ENCODE results near the gene JAK1.

The JAK1 gene

GRCh38 chr1:64915381-64916274 lies 50.7 kb downstream of the JAK1 start:
- H3K9ac ChIP-seq (ENCODE audit: low read length), result peak overlapping the region; percentile 59
- H3K9me3 ChIP-seq (ENCODE audit: control insufficient read depth, low read length), result no peaks in the 10 kb centered on the region
- peak; percentile 80 for DNase-seq (ENCODE audit: low read depth)
- H3K36me3 ChIP-seq (ENCODE audit: control insufficient read depth, insufficient read depth, low read length, severe bottlenecking), result no peaks in the 10 kb centered on the region
- H3K27me3 ChIP-seq (replicated peaks; ENCODE audit: control insufficient read depth, insufficient read depth, low read length), result no peaks in the 10 kb centered on the region
- H3K4me1 ChIP-seq (ENCODE audit: control insufficient read depth, insufficient read depth, low read length), result peaks cover 75% of the 10 kb centered on the region
- no peak overlapping the region for H3K4me3 ChIP-seq (ENCODE audit: low read length)

GRCh38 chr1:64913361-64914015 lies 52.9 kb downstream of the JAK1 start:
- Histone ChIP-seq H3K9me3 (ENCODE audit: control insufficient read depth, low read length) (no peaks in the 10 kb centered on the region), H3K4me1 (ENCODE audit: control insufficient read depth, insufficient read depth, low read length) (peaks cover 78% of the 10 kb centered on the region), H3K36me3 (ENCODE audit: control insufficient read depth, insufficient read depth, low read length, severe bottlenecking) (no peaks in the 10 kb centered on the region), H3K9ac (ENCODE audit: low read length) (no peak overlapping the region), H3K27me3 (replicated peaks; ENCODE audit: control insufficient read depth, insufficient read depth, low read length) (no peaks in the 10 kb centered on the region), H3K4me3 (ENCODE audit: low read length) (no peak overlapping the region)
- no peak for DNase-seq (ENCODE audit: low read depth)

GRCh38 chr1:64912191-64912590 lies 54.2 kb downstream of the JAK1 start:
- Histone ChIP-seq H3K4me1 (ENCODE audit: control insufficient read depth, insufficient read depth, low read length) (peaks cover 75% of the 10 kb centered on the region), H3K27me3 (replicated peaks; ENCODE audit: control insufficient read depth, insufficient read depth, low read length) (no peaks in the 10 kb centered on the region), H3K9me3 (ENCODE audit: control insufficient read depth, low read length) (no peaks in the 10 kb centered on the region), H3K36me3 (ENCODE audit: control insufficient read depth, insufficient read depth, low read length, severe bottlenecking) (no peaks in the 10 kb centered on the region), H3K4me3 (ENCODE audit: low read length) (no peak overlapping the region), H3K9ac (ENCODE audit: low read length) (peak overlapping the region; percentile 2)
- DNase-seq (ENCODE audit: low read depth), result no peak

- DNase-seq (ENCODE audit: low read depth), result no peak
- Histone ChIP-seq H3K9me3 (ENCODE audit: control insufficient read depth, low read length) (no peaks in the 10 kb centered on the region), H3K4me3 (ENCODE audit: low read length) (peak overlapping the region; percentile 5), H3K36me3 (ENCODE audit: control insufficient read depth, insufficient read depth, low read length, severe bottlenecking) (no peaks in the 10 kb centered on the region), H3K9ac (ENCODE audit: low read length) (peak overlapping the region; percentile 21), H3K4me1 (ENCODE audit: control insufficient read depth, insufficient read depth, low read length) (peaks cover 73% of the 10 kb centered on the region), H3K27me3 (replicated peaks; ENCODE audit: control insufficient read depth, insufficient read depth, low read length) (no peaks in the 10 kb centered on the region)
These were observed 55.0 kb downstream of the JAK1 start for GRCh38 chr1:64911326-64911725.

- H3K4me1 ChIP-seq (ENCODE audit: control insufficient read depth, insufficient read depth, low read length), result peaks cover 59% of the 10 kb centered on the region
- no peaks in the 10 kb centered on the region for H3K9me3 ChIP-seq (ENCODE audit: control insufficient read depth, low read length)
- DNase-seq (ENCODE audit: low read depth), result no peak
- no peaks in the 10 kb centered on the region for H3K27me3 ChIP-seq (replicated peaks; ENCODE audit: control insufficient read depth, insufficient read depth, low read length)
- H3K36me3 ChIP-seq (ENCODE audit: control insufficient read depth, insufficient read depth, low read length, severe bottlenecking), result no peaks in the 10 kb centered on the region
- H3K4me3 ChIP-seq (ENCODE audit: low read length), result no peak overlapping the region
- H3K9ac ChIP-seq (ENCODE audit: low read length), result no peak overlapping the region
These were observed 57.3 kb downstream of the JAK1 start for GRCh38 chr1:64909031-64909430.

- DNase-seq (ENCODE audit: low read depth), result no peak
- Histone ChIP-seq H3K9me3 (ENCODE audit: control insufficient read depth, low read length) (no peaks in the 10 kb centered on the region), H3K9ac (ENCODE audit: low read length) (no peak overlapping the region), H3K27me3 (replicated peaks; ENCODE audit: control insufficient read depth, insufficient read depth, low read length) (no peaks in the 10 kb centered on the region), H3K4me1 (ENCODE audit: control insufficient read depth, insufficient read depth, low read length) (peaks cover 60% of the 10 kb centered on the region), H3K4me3 (ENCODE audit: low read length) (no peak overlapping the region), H3K36me3 (ENCODE audit: control insufficient read depth, insufficient read depth, low read length, severe bottlenecking) (no peaks in the 10 kb centered on the region)
These were observed 57.8 kb downstream of the JAK1 start for GRCh38 chr1:64908575-64908974.

GRCh38 chr1:64906447-64906846 lies 59.9 kb downstream of the JAK1 start:
- Histone ChIP-seq H3K9ac (ENCODE audit: low read length) (no peak overlapping the region), H3K27me3 (replicated peaks; ENCODE audit: control insufficient read depth, insufficient read depth, low read length) (no peaks in the 10 kb centered on the region), H3K4me3 (ENCODE audit: low read length) (no peak overlapping the region), H3K4me1 (ENCODE audit: control insufficient read depth, insufficient read depth, low read length) (peaks cover 48% of the 10 kb centered on the region), H3K36me3 (ENCODE audit: control insufficient read depth, insufficient read depth, low read length, severe bottlenecking) (no peaks in the 10 kb centered on the region), H3K9me3 (ENCODE audit: control insufficient read depth, low read length) (no peaks in the 10 kb centered on the region)
- no peak for DNase-seq (ENCODE audit: low read depth)

GRCh38 chr1:64903593-64903992 lies 62.8 kb downstream of the JAK1 start:
- H3K27me3 ChIP-seq (replicated peaks; ENCODE audit: control insufficient read depth, insufficient read depth, low read length), result no peaks in the 10 kb centered on the region
- no peak overlapping the region for H3K9ac ChIP-seq (ENCODE audit: low read length)
- no peaks in the 10 kb centered on the region for H3K36me3 ChIP-seq (ENCODE audit: control insufficient read depth, insufficient read depth, low read length, severe bottlenecking)
- no peaks in the 10 kb centered on the region for H3K9me3 ChIP-seq (ENCODE audit: control insufficient read depth, low read length)
- DNase-seq (ENCODE audit: low read depth), result no peak
- peaks cover 33% of the 10 kb centered on the region for H3K4me1 ChIP-seq (ENCODE audit: control insufficient read depth, insufficient read depth, low read length)
- no peak overlapping the region for H3K4me3 ChIP-seq (ENCODE audit: low read length)

GRCh38 chr1:64901663-64902062 lies 64.7 kb downstream of the JAK1 start:
- no peaks in the 10 kb centered on the region for H3K27me3 ChIP-seq (replicated peaks; ENCODE audit: control insufficient read depth, insufficient read depth, low read length)
- no peaks in the 10 kb centered on the region for H3K9me3 ChIP-seq (ENCODE audit: control insufficient read depth, low read length)
- H3K9ac ChIP-seq (ENCODE audit: low read length), result no peak overlapping the region
- no peak for DNase-seq (ENCODE audit: low read depth)
- no peak overlapping the region for H3K4me3 ChIP-seq (ENCODE audit: low read length)
- H3K36me3 ChIP-seq (ENCODE audit: control insufficient read depth, insufficient read depth, low read length, severe bottlenecking), result no peaks in the 10 kb centered on the region
- H3K4me1 ChIP-seq (ENCODE audit: control insufficient read depth, insufficient read depth, low read length), result peaks cover 35% of the 10 kb centered on the region

GRCh38 chr1:64900916-64901315 lies 65.4 kb downstream of the JAK1 start:
- peaks cover 36% of the 10 kb centered on the region for H3K4me1 ChIP-seq (ENCODE audit: control insufficient read depth, insufficient read depth, low read length)
- no peaks in the 10 kb centered on the region for H3K27me3 ChIP-seq (replicated peaks; ENCODE audit: control insufficient read depth, insufficient read depth, low read length)
- no peak overlapping the region for H3K4me3 ChIP-seq (ENCODE audit: low read length)
- no peak overlapping the region for H3K9ac ChIP-seq (ENCODE audit: low read length)
- no peak for DNase-seq (ENCODE audit: low read depth)
- H3K9me3 ChIP-seq (ENCODE audit: control insufficient read depth, low read length), result no peaks in the 10 kb centered on the region
- H3K36me3 ChIP-seq (ENCODE audit: control insufficient read depth, insufficient read depth, low read length, severe bottlenecking), result no peaks in the 10 kb centered on the region

- peak; percentile 94 for DNase-seq (ENCODE audit: low read depth)
- Histone ChIP-seq H3K27me3 (replicated peaks; ENCODE audit: control insufficient read depth, insufficient read depth, low read length) (no peaks in the 10 kb centered on the region), H3K4me3 (ENCODE audit: low read length) (peak overlapping the region; percentile 66), H3K4me1 (ENCODE audit: control insufficient read depth, insufficient read depth, low read length) (peaks cover 53% of the 10 kb centered on the region), H3K9me3 (ENCODE audit: control insufficient read depth, low read length) (no peaks in the 10 kb centered on the region), H3K36me3 (ENCODE audit: control insufficient read depth, insufficient read depth, low read length, severe bottlenecking) (no peaks in the 10 kb centered on the region), H3K9ac (ENCODE audit: low read length) (peak overlapping the region; percentile 79)
These were observed 68.1 kb downstream of the JAK1 start for GRCh38 chr1:64898107-64898861.

All from adipocyte (in vitro differentiated cells).